Mesothelial cell of epicardium (in vitro differentiated cells): Measurements from ENCODE around the gene FHIT. TPM values are rescaled to one million over a fixed set of nuclear protein-coding genes. Genes with fewer than 3 reads are reported as not detected.

ENCODE experiments used
- DNase-seq, 2 experiments: peaks; one replicate each; pipeline ENCODE4 v3.0.0; 2021; ENCODE audit warnings: low spot score in 2 of 2; ENCODE audit not compliant: unreplicated experiment in 2 of 2
- H3K27ac Mint-ChIP-seq: 2 replicates; pipeline ENCODE4 v1.8.0; 2021; ENCODE audit warnings: mixed read lengths
- H3K27me3 Mint-ChIP-seq: 2 replicates; pipeline ENCODE4 v1.8.0; 2021; ENCODE audit warnings: low read depth, mixed read lengths
- H3K36me3 Mint-ChIP-seq: 2 replicates; pipeline ENCODE4 v1.8.0; 2021; ENCODE audit warnings: mixed read lengths
- H3K4me1 Mint-ChIP-seq: 2 replicates; pipeline ENCODE4 v1.8.0; 2021; ENCODE audit warnings: mixed read lengths
- H3K4me3 Mint-ChIP-seq: 2 replicates; pipeline ENCODE4 v1.8.0; 2021; ENCODE audit warnings: mild to moderate bottlenecking, moderate library complexity, mixed read lengths
- H3K9me3 Mint-ChIP-seq: 2 replicates; pipeline ENCODE4 v1.8.0; 2021; ENCODE audit warnings: mixed read lengths
- total RNA-seq: library from RNA; stranded (reverse); gene quantifications from 3 replicates; pipeline ENCODE4 v1.2.1, GENCODE V29; 2021
- TF ChIP-seq, protein P1 (sequence below): fragments of 200-600 bp; sonication (generic); IDR thresholded peaks from one replicate; pipeline ENCODE4 v1.5.0; 2021; ENCODE audit warnings: antibody characterized with exemption; ENCODE audit not compliant: unreplicated experiment

FHIT gene
- total RNA-seq, 1 donor from 2014 or later: 10.7 TPM

DNA sequence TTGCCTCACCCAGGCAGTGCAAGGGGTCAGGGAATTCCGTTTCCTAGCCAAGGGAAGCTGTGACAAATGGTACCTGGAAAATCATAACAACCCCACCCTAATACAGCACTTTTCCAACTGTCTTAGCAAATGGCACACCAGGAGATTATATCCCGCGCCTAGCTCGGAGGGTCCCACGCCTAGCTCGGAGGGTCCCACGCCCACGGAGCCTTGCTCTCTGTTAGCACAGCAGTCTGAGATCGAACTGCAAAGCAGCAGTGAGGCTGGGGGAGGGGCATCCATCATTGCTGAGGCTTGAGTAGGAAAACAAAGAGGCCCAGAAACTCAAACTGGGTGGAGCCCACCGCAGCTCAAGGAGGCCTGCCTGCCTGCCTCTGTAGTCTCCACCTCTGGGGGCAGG, 208.1 kb downstream of the FHIT start:
- Mint-ChIP-seq H3K9me3 (peaks cover 37% of the 10 kb centered on the region), H3K27me3 (no peaks in the 10 kb centered on the region), H3K27ac (no peak overlapping the region), H3K4me1 (no peaks in the 10 kb centered on the region), H3K36me3 (peaks cover 13% of the 10 kb centered on the region), H3K4me3 (no peak overlapping the region)
- TF ChIP-seq, protein P1, sequence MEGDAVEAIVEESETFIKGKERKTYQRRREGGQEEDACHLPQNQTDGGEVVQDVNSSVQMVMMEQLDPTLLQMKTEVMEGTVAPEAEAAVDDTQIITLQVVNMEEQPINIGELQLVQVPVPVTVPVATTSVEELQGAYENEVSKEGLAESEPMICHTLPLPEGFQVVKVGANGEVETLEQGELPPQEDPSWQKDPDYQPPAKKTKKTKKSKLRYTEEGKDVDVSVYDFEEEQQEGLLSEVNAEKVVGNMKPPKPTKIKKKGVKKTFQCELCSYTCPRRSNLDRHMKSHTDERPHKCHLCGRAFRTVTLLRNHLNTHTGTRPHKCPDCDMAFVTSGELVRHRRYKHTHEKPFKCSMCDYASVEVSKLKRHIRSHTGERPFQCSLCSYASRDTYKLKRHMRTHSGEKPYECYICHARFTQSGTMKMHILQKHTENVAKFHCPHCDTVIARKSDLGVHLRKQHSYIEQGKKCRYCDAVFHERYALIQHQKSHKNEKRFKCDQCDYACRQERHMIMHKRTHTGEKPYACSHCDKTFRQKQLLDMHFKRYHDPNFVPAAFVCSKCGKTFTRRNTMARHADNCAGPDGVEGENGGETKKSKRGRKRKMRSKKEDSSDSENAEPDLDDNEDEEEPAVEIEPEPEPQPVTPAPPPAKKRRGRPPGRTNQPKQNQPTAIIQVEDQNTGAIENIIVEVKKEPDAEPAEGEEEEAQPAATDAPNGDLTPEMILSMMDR: no peak
- DNase-seq: no peak

DNA sequence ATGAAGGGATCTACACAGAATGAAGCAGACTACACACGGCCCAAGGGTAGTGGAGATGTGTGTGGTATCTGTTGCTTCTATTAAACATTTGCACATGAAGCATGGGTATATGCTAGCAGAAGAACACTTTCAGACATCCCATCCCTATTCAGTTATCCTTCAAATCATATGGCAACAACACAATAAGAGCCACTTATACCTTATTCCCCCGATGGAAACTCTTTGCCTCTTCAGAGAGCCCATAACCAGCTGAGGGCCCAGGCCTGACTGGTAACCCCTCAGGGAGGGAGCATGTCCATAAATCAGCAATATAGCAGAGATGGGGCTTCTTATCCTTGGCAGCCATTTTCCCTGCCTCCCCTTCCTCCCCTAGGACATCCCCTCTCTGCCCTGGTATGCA, 210.6 kb downstream of the FHIT start:
- no peak overlapping the region for H3K27ac Mint-ChIP-seq
- peaks cover 33% of the 10 kb centered on the region for H3K9me3 Mint-ChIP-seq
- DNase-seq: no peak
- H3K4me3 Mint-ChIP-seq: no peak overlapping the region
- TF ChIP-seq, protein P1: no peak
- no peaks in the 10 kb centered on the region for H3K4me1 Mint-ChIP-seq
- H3K27me3 Mint-ChIP-seq: no peaks in the 10 kb centered on the region
- H3K36me3 Mint-ChIP-seq: peaks cover 13% of the 10 kb centered on the region

DNA sequence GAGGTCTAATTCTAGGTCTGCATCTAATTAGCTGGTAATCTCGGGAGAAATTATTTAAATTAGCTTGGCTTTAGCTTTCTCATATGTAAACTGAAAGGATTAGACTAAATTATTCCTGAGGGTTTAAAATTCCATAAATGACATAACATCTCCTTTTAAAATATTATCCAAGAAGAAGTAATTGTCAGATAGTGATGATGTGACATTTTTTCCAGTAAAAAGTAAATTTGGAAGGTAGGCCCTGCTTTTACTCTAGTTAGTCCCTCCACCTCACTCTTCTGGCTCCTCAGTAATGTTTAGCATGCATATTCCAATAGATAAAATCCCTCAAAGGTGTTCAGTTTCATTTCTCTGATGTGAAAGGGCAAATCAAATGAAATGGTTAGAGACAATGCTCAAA, 215.7 kb downstream of the FHIT start:
- H3K4me3 Mint-ChIP-seq: no peak overlapping the region
- H3K27ac Mint-ChIP-seq: no peak overlapping the region
- H3K4me1 Mint-ChIP-seq: no peaks in the 10 kb centered on the region
- peaks cover 7% of the 10 kb centered on the region for H3K36me3 Mint-ChIP-seq
- no peak for DNase-seq
- TF ChIP-seq, protein P1: no peak
- no peaks in the 10 kb centered on the region for H3K27me3 Mint-ChIP-seq
- peaks cover 42% of the 10 kb centered on the region for H3K9me3 Mint-ChIP-seq

DNA sequence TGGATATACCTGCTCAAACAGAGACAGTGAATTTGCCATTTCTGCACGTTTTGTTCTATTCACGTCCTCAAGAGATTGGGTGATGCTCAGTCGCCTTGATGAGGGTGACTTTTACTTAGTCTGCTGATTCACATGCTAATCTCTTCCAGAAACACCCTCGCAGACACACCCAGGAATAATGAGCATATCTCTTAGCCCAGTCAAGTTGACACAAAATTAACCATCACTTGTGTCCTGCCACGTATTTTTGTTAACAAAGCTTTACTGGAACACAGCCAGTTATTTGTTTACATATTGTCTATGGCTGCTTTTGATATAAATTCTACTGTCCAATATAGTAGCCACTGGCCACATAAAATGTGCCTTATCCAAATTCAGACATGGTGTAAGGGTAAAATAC, 218.3 kb downstream of the FHIT start:
- no peaks in the 10 kb centered on the region for H3K27me3 Mint-ChIP-seq
- no peak overlapping the region for H3K4me3 Mint-ChIP-seq
- no peak for DNase-seq
- TF ChIP-seq, protein P1: no peak
- H3K27ac Mint-ChIP-seq: no peak overlapping the region
- H3K9me3 Mint-ChIP-seq: peaks cover 25% of the 10 kb centered on the region
- peaks cover 4% of the 10 kb centered on the region for H3K4me1 Mint-ChIP-seq
- H3K36me3 Mint-ChIP-seq: no peaks in the 10 kb centered on the region

DNA sequence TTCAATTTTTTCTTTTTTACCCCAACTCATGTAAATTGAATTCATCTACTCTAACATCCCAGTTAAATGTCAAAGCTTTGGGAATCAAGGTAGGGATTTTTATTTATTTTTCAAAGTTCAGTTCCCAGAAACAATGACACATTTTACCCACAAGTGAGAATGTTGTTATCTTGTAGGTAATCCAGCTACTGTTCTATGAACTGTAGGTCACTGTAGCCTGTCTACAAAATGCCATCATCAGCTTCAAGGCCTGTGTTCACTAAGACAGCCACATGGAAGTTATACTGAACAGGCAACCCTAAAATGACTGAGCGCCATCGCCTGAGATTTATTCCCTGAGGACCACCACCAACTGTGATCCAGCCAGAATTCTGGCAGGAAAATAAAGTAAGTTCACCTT, 219.7 kb downstream of the FHIT start:
- peaks cover 25% of the 10 kb centered on the region for H3K9me3 Mint-ChIP-seq
- H3K4me3 Mint-ChIP-seq: no peak overlapping the region
- H3K27me3 Mint-ChIP-seq: no peaks in the 10 kb centered on the region
- no peak for DNase-seq
- no peaks in the 10 kb centered on the region for H3K36me3 Mint-ChIP-seq
- TF ChIP-seq, protein P1: no peak
- H3K4me1 Mint-ChIP-seq: peaks cover 4% of the 10 kb centered on the region
- no peak overlapping the region for H3K27ac Mint-ChIP-seq

DNA sequence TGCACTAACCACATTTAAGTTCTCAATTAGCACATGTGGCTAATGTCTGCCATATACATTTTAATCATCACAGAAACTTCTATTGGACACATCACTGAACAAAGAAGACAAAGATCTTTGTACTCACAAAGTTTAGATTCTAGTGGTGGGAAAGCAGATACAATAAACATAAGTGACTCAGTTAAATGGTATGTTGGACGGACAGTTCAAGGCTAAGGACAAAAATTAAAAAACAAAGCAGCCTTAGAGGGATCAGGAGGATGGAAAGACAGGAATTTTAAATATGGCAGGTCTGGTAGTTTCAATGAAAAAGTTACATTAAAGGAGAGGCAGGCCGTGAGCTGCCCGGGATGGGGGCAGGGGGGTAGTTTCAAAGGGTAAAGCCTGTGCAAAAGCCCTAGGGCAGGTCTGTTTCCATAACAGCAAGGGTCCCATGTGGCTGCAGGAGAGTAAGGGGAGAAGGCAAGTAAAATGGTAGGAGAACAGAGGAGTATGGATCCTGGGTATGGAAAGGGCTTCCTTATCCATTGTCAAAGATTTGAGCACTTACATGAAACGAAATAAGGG, 220.7 kb downstream of the FHIT start:
- H3K27me3 Mint-ChIP-seq: no peaks in the 10 kb centered on the region
- TF ChIP-seq, protein P1: no peak
- no peak overlapping the region for H3K27ac Mint-ChIP-seq
- DNase-seq: no peak
- H3K9me3 Mint-ChIP-seq: peaks cover 22% of the 10 kb centered on the region
- H3K4me3 Mint-ChIP-seq: no peak overlapping the region
- H3K36me3 Mint-ChIP-seq: no peaks in the 10 kb centered on the region
- peaks cover 4% of the 10 kb centered on the region for H3K4me1 Mint-ChIP-seq
